GM12864 (cell line): ENCODE results near the gene CRADD.

Experiments
- DNase-seq: peaks from one replicate; pipeline ENCODE4 v3.0.0-alpha.2; 2011; ENCODE audit warnings: low read depth
- H3K4me3 ChIP-seq: 2 replicates; pipeline ENCODE4 v1.5.1; 2011; ENCODE audit warnings: mild to moderate bottlenecking, low read depth, low read length, control low read depth
- TF ChIP-seq, protein P1 (sequence below): IDR thresholded peaks from 2 replicates; pipeline ENCODE4 v1.5.1; 2011; ENCODE audit warnings: low read depth, mild to moderate bottlenecking, moderate library complexity, low read length, control low read depth, inconsistent platforms; ENCODE audit errors: missing control alignments

The CRADD gene

DNA sequence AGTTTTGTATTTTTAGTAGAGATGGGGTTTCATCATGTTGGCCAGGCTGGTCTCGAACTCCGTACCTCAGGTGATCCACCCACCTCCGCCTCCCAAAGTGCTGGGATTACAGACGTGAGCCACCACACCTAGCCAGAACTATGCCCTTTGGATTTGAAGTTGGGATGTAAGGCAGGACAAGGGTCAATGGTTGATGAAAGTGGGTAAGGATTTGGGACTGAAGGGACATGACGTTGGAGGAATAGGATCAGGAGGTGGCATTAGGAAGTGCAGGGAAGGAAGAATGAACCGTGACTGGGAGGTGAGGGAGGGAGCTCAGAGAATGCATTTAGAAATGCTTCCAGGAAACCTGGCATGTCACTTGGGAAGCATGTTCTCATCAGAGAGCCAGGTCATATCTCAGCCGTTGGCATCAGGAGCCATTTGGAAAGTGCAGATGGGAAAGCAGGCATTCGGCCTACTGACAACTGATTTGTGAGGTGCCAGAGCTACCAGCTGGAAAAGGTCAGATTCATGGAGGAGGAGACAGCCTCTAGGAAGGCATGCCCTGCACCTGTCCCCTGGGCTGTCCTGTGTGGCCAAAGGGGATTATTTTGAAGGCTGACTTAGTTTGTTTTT is 2.2 kb downstream of the CRADD start:
- TF ChIP-seq, protein P1, sequence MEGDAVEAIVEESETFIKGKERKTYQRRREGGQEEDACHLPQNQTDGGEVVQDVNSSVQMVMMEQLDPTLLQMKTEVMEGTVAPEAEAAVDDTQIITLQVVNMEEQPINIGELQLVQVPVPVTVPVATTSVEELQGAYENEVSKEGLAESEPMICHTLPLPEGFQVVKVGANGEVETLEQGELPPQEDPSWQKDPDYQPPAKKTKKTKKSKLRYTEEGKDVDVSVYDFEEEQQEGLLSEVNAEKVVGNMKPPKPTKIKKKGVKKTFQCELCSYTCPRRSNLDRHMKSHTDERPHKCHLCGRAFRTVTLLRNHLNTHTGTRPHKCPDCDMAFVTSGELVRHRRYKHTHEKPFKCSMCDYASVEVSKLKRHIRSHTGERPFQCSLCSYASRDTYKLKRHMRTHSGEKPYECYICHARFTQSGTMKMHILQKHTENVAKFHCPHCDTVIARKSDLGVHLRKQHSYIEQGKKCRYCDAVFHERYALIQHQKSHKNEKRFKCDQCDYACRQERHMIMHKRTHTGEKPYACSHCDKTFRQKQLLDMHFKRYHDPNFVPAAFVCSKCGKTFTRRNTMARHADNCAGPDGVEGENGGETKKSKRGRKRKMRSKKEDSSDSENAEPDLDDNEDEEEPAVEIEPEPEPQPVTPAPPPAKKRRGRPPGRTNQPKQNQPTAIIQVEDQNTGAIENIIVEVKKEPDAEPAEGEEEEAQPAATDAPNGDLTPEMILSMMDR, result no peak
- no peak overlapping the region for H3K4me3 ChIP-seq
- no peak for DNase-seq

DNA sequence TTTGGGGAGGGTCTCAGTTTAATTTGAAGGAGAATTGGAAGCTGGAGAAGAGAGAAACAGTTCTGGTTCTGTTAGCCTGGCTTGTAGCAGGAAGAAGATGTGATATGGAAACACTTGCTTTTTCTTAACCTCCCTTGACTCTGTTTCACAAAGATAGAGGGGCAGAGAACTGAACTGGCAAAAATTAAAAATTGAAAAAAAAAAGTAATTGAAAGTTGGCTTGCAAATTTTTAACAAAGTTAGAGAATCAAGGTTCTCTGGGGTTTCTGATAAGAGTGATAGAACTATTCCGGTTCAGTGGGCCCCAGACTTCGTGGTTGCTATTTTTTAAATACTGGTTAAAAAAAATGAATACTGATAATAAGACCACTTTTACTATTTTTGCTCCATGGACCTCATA is 2.8 kb downstream of the CRADD start:
- H3K4me3 ChIP-seq, result no peak overlapping the region
- TF ChIP-seq, protein P1, result no peak
- no peak for DNase-seq

DNA sequence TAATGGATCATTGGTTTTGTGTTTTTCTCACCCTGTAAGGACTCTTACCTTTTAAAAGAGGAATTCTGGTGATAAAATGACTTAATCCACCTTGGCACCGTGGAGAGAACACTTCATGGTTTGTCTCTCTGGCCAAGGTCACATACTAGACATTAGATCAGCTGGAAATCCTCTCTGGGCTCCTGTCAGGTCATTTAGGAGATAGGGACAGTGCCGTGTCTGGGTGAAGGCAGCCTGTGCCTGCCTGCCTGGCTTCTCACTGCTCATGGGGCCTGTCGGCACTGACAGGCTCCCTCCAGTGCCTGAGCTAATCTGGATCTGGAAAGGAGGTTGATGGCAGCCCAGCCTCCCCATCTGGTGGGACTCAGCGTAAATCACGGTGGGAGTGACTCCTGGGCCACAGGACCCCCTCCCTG is 5.7 kb downstream of the CRADD start:
- DNase-seq, result no peak
- H3K4me3 ChIP-seq, result no peak overlapping the region
- TF ChIP-seq, protein P1, result no peak

DNA sequence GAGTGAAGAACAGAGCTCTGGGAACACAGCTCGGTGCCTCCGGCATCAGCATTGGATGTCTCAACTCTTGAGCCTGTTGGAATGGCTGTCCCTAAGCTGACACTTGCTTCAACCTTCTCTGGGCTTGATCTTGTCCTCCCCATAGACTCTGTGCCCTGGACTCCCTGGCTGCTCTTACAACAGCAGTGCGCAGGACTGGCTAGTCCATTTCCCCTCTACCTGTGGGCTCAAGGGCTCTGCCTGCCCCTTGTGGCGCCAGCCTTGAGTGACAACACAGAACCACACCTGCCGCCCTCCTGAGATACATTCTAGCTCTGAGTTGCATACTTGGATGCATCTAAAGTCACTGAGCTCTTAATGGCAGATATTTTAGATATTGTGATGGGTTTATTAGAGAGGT is 6.2 kb downstream of the CRADD start:
- H3K4me3 ChIP-seq, result no peak overlapping the region
- DNase-seq, result no peak
- TF ChIP-seq, protein P1, result no peak

DNA sequence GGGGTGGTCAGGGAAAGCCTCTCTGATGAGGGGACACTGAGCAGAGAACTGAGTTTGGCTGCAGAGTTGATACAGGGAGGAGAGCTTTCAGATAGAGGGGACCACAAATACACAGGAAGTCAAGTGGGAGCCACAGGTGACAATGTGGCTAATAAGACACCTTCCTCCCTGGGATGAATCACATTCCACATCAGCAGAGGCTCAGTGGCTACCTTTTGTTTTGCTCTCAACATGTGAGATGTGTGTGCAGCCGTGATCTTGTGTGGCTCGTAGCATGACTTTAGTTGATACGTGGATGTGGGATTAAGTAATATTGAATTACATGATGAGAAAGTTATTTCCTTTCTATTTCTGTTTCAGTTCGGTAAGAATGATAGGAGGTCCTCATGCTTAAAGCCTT is 7.5 kb downstream of the CRADD start:
- H3K4me3 ChIP-seq, result no peak overlapping the region
- TF ChIP-seq, protein P1, result no peak
- DNase-seq, result no peak

DNA sequence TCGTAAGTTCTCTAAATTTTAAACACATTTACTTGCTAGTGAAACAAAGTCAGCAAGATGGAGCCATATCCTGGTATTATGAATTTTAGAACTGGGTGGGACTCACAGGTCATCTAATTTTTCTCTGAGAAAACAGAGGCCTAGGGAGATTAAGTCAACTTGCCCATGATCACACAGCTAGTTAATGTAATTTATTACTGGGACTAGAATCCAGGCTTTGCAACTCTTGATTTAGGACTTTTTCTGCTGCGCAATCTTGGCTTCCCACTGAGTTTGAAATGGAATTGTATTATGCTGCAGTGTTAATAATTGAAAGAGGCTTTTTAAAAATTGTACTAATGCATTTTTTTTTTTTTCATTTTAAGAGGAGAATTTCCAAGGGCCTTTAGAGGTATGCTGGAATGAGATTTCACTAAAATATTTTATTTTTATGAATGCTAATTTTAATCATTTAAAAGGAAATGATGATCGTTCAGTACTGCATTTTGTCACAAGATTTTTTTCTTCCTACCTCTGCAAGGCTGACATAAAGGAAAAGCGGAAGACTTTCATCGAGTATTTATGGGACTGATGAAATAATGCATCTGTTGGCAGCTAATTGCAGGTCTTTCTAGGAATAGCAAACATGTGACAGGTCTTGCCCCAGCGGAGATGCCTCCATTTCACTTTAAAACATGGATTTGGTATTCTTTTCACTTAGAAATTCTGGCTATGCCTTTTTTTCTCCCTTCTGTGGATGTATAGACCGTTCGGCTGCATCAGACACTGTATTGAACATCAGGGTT is 9.6 kb downstream of the CRADD start:
- TF ChIP-seq, protein P1, result no peak
- no peak for DNase-seq
- no peak overlapping the region for H3K4me3 ChIP-seq
